Smooth muscle cell (in vitro differentiated cells): Measurements from ENCODE around the gene TOR1A. TPM values are rescaled to one million over a fixed set of nuclear protein-coding genes. Genes with fewer than 3 reads are reported as not detected.
A peak's percentile ranks its signal among the peaks of the same experiment; 100 is the strongest.

Experiments used
- DNase-seq: peaks from one replicate; lab custom pipeline; 2025; ENCODE audit not compliant: unreplicated experiment; lab: John Stamatoyannopoulos, UW
- H2AFZ ChIP-seq: fragments of 200-600 bp; sonication (generic); 2 replicates; pipeline ENCODE4 v1.6.0; 2016; ENCODE audit warnings: antibody characterized with exemption, low read depth, mild to moderate bottlenecking
- H3F3A ChIP-seq: fragments of 200-600 bp; sonication (generic); 2 replicates; pipeline ENCODE4 v1.6.0; 2017; ENCODE audit warnings: antibody characterized with exemption, low read depth
- H3K27ac ChIP-seq: fragments of 200-600 bp; sonication (generic); 2 replicates; pipeline ENCODE4 v1.5.1; 2016; ENCODE audit warnings: low read depth, mild to moderate bottlenecking
- H3K27me3 ChIP-seq: fragments of 200-600 bp; sonication (generic); 2 replicates; pipeline ENCODE4 v1.6.1; 2016; ENCODE audit warnings: low read depth, mild to moderate bottlenecking
- H3K36me3 ChIP-seq: fragments of 200-600 bp; sonication (generic); 2 replicates; pipeline ENCODE4 v1.5.1; 2016; ENCODE audit warnings: low read depth
- H3K4me1 ChIP-seq: fragments of 200-600 bp; sonication (generic); 2 replicates; pipeline ENCODE4 v1.5.1; 2016; ENCODE audit warnings: low read depth
- H3K4me2 ChIP-seq: fragments of 200-600 bp; sonication (generic); 2 replicates; pipeline ENCODE4 v1.6.0; 2016; ENCODE audit warnings: mild to moderate bottlenecking
- H3K4me3 ChIP-seq: fragments of 200-600 bp; sonication (generic); 2 replicates; pipeline ENCODE4 v1.5.1; 2016; ENCODE audit warnings: mild to moderate bottlenecking
- H3K79me2 ChIP-seq: fragments of 200-600 bp; sonication (generic); 2 replicates; pipeline ENCODE4 v1.6.0; 2016; ENCODE audit warnings: low read depth, mild to moderate bottlenecking
- H3K9ac ChIP-seq: fragments of 200-600 bp; sonication (generic); 2 replicates; pipeline ENCODE4 v1.6.0; 2016; ENCODE audit warnings: low read depth
- H3K9me3 ChIP-seq: fragments of 200-600 bp; sonication (generic); replicated peaks from 2 replicates; pipeline ENCODE4 v1.5.1; 2016; ENCODE audit warnings: low read depth
- H4K20me1 ChIP-seq: fragments of 200-600 bp; sonication (generic); 2 replicates; pipeline ENCODE4 v1.6.0; 2016; ENCODE audit warnings: low read depth
- CTCF ChIP-seq: fragments of 200-600 bp; sonication (generic); IDR thresholded peaks from 2 replicates; pipeline ENCODE4 v1.5.1; 2017; ENCODE audit warnings: borderline replicate concordance, mild to moderate bottlenecking, antibody characterized with exemption; ENCODE audit not compliant: insufficient read depth, poor library complexity, severe bottlenecking
- WGBS: methylation state at CpG from one replicate; pipeline ENCODE4 v1.1.7; 2016; ENCODE audit warnings: low lambda C conversion rate; 5-methylcytosine and 5-hydroxymethylcytosine counted together
- polyA plus RNA-seq: library from polyadenylated mRNA; unstranded; fragments of >200 nt; fragmentation: Nextera tagmentation; extraction: Ambion mirVana; gene quantifications from 2 replicates; pipeline ENCODE4 v1.2.1, GENCODE V29; 2016
- total RNA-seq: library from RNA; depleted of rRNA; stranded (reverse); fragments of >200 nt; gene quantifications from 2 replicates; pipeline ENCODE4 v1.2.3, GENCODE V29; 2014

The TOR1A gene
- total and polyA plus RNA-seq, 2 experiments from 2014 or later: 38.5 to 46.1 TPM

DNA sequence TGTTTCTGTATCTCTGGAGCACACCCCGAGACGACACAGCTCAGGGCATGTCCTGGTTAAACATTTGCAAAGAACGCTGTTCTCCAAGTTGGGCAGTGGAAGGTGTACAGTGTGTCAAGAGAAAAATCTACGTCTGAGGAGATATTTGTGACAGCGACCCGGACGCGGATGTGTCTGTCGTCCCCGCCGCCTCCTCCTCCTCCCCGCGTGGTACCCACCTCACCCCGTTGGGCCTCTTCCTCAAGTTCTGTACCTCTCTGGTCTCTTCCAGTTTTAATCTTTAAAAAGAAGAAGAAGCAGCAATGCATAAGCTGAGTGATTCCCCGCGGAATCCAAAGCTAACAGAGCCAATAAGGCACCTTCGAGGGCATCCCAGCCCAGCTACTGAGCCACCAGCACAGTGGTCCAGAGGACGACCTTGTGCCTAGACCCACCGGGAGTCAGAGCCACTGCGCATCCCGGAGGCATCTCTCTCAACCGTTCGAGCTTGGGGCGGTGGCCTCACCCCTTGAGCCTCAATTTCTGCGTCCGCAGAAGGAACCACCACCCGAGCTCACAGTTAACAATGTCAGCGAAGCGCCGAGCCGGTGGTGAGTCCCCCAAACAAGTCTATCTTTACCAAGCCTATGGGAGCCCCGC is 10.7 kb upstream of the TOR1A start:
- Histone ChIP-seq H2AFZ (peak overlapping the region; percentile 79), H3K4me2 (peak overlapping the region; percentile 93), H3K27ac (peak overlapping the region; percentile 48), H3K36me3 (peaks cover 9% of the 10 kb centered on the region), H3K4me1 (peaks cover 12% of the 10 kb centered on the region), H3K27me3 (no peaks in the 10 kb centered on the region), H3K4me3 (peak overlapping the region; percentile 75), H3K9me3 (no peaks in the 10 kb centered on the region), H3K9ac (peak overlapping the region; percentile 97), H3F3A (peaks cover 16% of the 10 kb centered on the region), H4K20me1 (peaks cover 13% of the 10 kb centered on the region), H3K79me2 (peaks cover 34% of the 10 kb centered on the region)
- WGBS: 5% methylated on average over 32 of the region's 32 CpGs
- no peak for DNase-seq
- no peak for TF ChIP-seq CTCF

GRCh38 chr9:129832982-129833381 is 9.0 kb upstream of the TOR1A start:
- no peak overlapping the region for H2AFZ ChIP-seq
- H3K36me3 ChIP-seq: peaks cover 9% of the 10 kb centered on the region
- H3K79me2 ChIP-seq: peaks cover 34% of the 10 kb centered on the region
- H4K20me1 ChIP-seq: peaks cover 6% of the 10 kb centered on the region
- no peak overlapping the region for H3K27ac ChIP-seq
- TF ChIP-seq CTCF: no peak
- H3K4me2 ChIP-seq: no peak overlapping the region
- no peaks in the 10 kb centered on the region for H3K9me3 ChIP-seq
- no peak for DNase-seq
- H3K9ac ChIP-seq: no peak overlapping the region
- H3K4me1 ChIP-seq: peaks cover 12% of the 10 kb centered on the region
- peaks cover 12% of the 10 kb centered on the region for H3F3A ChIP-seq
- no peaks in the 10 kb centered on the region for H3K27me3 ChIP-seq
- H3K4me3 ChIP-seq: no peak overlapping the region
- WGBS: 92% methylated on average over 1 of the region's 1 CpG

DNA sequence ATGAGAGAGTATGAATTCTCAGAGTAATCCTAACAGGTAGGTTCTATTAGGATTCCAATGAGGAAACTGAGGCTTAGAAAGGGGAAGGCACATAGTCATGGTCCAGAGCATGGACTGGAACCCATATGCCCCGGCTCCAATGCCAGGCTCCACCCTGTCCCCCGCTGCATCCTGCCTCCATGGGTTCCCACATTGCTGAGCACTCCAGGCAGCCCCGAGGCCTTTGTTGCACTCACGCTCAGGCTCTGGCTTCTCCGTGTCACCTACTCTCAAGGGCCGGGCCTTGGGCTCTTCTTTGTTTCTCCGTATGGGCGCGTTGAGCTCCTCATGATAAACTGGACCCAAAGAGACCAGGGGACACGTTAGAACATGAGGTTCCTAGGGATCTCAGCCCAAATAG is 5.0 kb upstream of the TOR1A start:
- Histone ChIP-seq H3K4me3 (no peak overlapping the region), H3K4me1 (peaks cover under 1% of the 10 kb centered on the region), H3K27me3 (no peaks in the 10 kb centered on the region), H3K9me3 (no peaks in the 10 kb centered on the region), H4K20me1 (no peaks in the 10 kb centered on the region), H3K4me2 (no peak overlapping the region), H3K79me2 (peaks cover 2% of the 10 kb centered on the region), H2AFZ (no peak overlapping the region), H3K27ac (no peak overlapping the region), H3K9ac (no peak overlapping the region), H3F3A (no peaks in the 10 kb centered on the region), H3K36me3 (peaks cover 9% of the 10 kb centered on the region)
- no peak for DNase-seq
- 96% methylated on average over 10 of the region's 10 CpGs for WGBS
- no peak for TF ChIP-seq CTCF

GRCh38 chr9:129828051-129828450 is 4.1 kb upstream of the TOR1A start:
- peaks cover 2% of the 10 kb centered on the region for H3K79me2 ChIP-seq
- no peak overlapping the region for H3K4me3 ChIP-seq
- WGBS: 98% methylated on average over 9 of the region's 9 CpGs
- no peak for DNase-seq
- H3K27ac ChIP-seq: no peak overlapping the region
- H3K36me3 ChIP-seq: peaks cover 9% of the 10 kb centered on the region
- no peak overlapping the region for H2AFZ ChIP-seq
- no peak overlapping the region for H3K4me2 ChIP-seq
- H3K27me3 ChIP-seq: no peaks in the 10 kb centered on the region
- H3K9me3 ChIP-seq: no peaks in the 10 kb centered on the region
- H3K4me1 ChIP-seq: peaks cover under 1% of the 10 kb centered on the region
- no peak overlapping the region for H3K9ac ChIP-seq
- no peaks in the 10 kb centered on the region for H4K20me1 ChIP-seq
- no peaks in the 10 kb centered on the region for H3F3A ChIP-seq
- no peak for TF ChIP-seq CTCF
